Measurements from ENCODE around the gene SLC25A47. TPM values are rescaled to one million over a fixed set of nuclear protein-coding genes. Genes with fewer than 3 reads are reported as not detected.
"Not testable (repeated sequence)": the region's sequence is repeated elsewhere in the genome, so short reads cannot be mapped to it uniquely, and the experiment has no call there.

SLC25A47 gene
- polyA plus RNA-seq, 1 donor, result 0.37 TPM

DNA sequence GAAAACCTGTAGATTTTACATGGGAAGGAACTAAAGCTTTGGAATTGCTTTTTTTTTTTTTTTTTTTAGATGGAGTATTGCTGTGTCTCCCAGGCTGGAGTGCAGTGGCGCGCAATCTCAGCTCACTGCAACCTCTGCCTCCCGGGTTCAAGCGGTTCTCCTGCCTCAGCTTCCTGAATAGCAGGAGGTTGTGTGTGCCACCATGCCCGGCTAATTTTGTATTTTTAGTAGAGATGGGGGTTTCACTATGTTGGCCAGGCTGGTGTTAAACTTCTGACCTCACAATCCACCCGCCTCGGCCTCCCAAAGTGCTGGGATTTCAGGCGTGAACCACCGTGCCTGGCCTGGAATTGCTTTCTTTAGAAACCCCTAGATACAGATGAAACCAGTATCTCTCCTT, 39.7 kb upstream of the SLC25A47 start:
- not testable (repeated sequence) for H3K27me3 ChIP-seq (ENCODE audit: control insufficient read depth, insufficient read depth, low read length); H3K4me1 ChIP-seq (ENCODE audit: control insufficient read depth, insufficient read depth, low read length); H3K27ac ChIP-seq (ENCODE audit: low read length); H3K9me3 ChIP-seq (ENCODE audit: control insufficient read depth, low read depth, low read length); DNase-seq; H3K4me3 ChIP-seq (ENCODE audit: low read length)
- H3K36me3 ChIP-seq (ENCODE audit: control insufficient read depth, insufficient read depth, low read length), result peaks cover 11% of the 10 kb centered on the region
- WGBS (ENCODE audit: insufficient coverage, low lambda C conversion rate), result no CpG with 5 or more reads among the region's 9 CpGs

- no peaks in the 10 kb centered on the region for H3K27me3 ChIP-seq (ENCODE audit: control insufficient read depth, insufficient read depth, low read length)
- H3K27ac ChIP-seq (ENCODE audit: low read length), result no peak overlapping the region
- peaks cover 11% of the 10 kb centered on the region for H3K36me3 ChIP-seq (ENCODE audit: control insufficient read depth, insufficient read depth, low read length)
- H3K4me1 ChIP-seq (ENCODE audit: control insufficient read depth, insufficient read depth, low read length), result peaks cover 4% of the 10 kb centered on the region
- peak overlapping the region; percentile 66 for H3K4me3 ChIP-seq (ENCODE audit: low read length)
- no peak for DNase-seq
- WGBS (ENCODE audit: insufficient coverage, low lambda C conversion rate), result 60% methylated on average over 1 of the region's 26 CpGs
- no peaks in the 10 kb centered on the region for H3K9me3 ChIP-seq (ENCODE audit: control insufficient read depth, low read depth, low read length)
Measured at GRCh38 chr14:100283984-100284881, 38.9 kb upstream of the SLC25A47 start.

DNA sequence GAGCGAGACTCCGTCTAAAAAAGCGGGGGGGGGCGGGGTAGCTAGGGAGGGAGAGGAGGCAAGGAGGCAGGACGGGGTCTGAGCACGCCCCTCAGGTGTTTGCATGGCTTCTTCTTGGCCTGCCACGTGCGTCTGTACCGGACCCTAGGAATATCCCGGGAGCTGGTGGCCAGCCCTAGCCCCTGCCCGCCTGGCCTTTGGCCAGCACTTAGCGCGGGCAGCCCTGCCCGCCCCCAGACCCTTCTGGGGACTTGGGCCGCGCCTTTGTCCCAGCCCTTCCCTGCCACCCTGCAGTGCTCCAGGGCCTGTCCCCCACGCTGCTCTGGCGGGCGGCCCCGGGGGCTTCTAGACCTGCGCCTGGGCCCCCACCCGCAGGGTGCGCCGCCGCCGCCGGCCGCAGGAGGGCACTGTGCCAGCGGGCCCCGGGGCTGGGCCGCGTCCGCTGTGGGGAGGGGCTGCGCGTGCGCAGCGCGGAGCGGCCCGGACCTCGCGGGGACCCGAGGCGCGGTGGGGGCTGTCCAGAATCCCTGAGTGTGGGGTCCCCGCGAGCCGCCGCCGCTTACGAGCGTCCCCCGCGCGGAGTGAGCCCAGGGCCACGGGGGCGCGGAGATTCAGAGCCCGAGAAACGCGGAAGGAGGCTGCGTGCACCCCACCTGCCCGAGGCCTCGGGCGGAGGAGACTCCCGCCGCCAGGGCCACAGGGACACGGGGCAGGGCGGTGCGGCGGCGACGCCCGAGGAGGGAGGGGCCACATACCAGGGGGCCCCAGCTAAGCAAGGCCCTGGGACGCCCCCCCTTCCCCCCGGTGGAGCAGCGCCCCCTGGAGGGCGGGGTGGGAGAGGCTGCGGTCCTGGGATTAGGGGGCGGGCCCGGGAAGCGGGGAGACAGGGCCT, 37.9 kb upstream of the SLC25A47 start:
- Histone ChIP-seq H3K9me3 (ENCODE audit: control insufficient read depth, low read depth, low read length) (no peaks in the 10 kb centered on the region), H3K27ac (ENCODE audit: low read length) (peak overlapping the region; percentile 54), H3K4me1 (ENCODE audit: control insufficient read depth, insufficient read depth, low read length) (peaks cover 9% of the 10 kb centered on the region), H3K36me3 (ENCODE audit: control insufficient read depth, insufficient read depth, low read length) (peaks cover 11% of the 10 kb centered on the region), H3K27me3 (ENCODE audit: control insufficient read depth, insufficient read depth, low read length) (no peaks in the 10 kb centered on the region), H3K4me3 (ENCODE audit: low read length) (peak overlapping the region; percentile 66)
- no CpG with 5 or more reads among the region's 82 CpGs for WGBS (ENCODE audit: insufficient coverage, low lambda C conversion rate)
- DNase-seq, result peak; percentile 73 to 88

GRCh38 chr14:100285913-100286400, 37.2 kb upstream of the SLC25A47 start:
- H3K4me1 ChIP-seq (ENCODE audit: control insufficient read depth, insufficient read depth, low read length), result peaks cover 16% of the 10 kb centered on the region
- H3K27ac ChIP-seq (ENCODE audit: low read length), result no peak overlapping the region
- DNase-seq, result no peak
- peak overlapping the region; percentile 63 for H3K4me3 ChIP-seq (ENCODE audit: low read length)
- H3K27me3 ChIP-seq (ENCODE audit: control insufficient read depth, insufficient read depth, low read length), result no peaks in the 10 kb centered on the region
- whole genome bisulfite sequencing (ENCODE audit: insufficient coverage, low lambda C conversion rate), result no CpG with 5 or more reads among the region's 13 CpGs
- H3K9me3 ChIP-seq (ENCODE audit: control insufficient read depth, low read depth, low read length), result no peaks in the 10 kb centered on the region
- peaks cover 11% of the 10 kb centered on the region for H3K36me3 ChIP-seq (ENCODE audit: control insufficient read depth, insufficient read depth, low read length)

DNA sequence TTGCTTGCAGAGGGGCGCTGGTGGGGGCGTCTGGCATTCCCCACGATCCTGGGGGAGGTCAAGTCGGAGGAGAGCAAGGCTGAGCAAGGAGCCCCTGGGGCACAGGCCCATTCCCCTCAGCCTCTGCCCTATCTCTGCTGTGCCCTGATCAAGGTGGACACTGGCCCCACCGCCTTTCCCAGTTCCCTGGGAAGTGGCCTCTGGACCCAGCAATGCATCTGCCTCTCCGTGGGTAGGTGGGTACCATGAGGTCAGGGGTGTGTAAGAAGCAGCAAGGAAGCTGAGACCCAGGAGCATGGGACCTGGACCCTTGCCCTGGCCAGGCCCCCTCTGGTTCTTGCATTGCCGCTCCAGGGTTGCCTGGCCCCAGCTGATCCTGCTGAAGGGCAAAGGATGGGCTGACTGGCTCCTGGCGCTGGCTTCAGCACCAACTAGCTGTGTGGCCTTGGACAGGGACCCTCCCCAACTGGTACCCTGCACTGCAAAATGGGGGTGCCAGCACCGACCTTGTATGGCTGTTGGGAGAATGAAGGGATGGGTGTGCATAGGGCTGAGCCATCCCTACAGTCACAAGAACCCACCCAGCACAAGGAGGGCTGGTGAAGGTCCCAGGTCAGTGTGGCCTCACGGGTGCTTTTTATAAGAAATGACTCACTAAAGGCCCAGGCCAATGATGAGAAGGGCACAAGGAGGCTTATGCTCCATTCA, 36.5 kb upstream of the SLC25A47 start:
- Histone ChIP-seq H3K4me1 (ENCODE audit: control insufficient read depth, insufficient read depth, low read length) (peaks cover 20% of the 10 kb centered on the region), H3K4me3 (ENCODE audit: low read length) (no peak overlapping the region), H3K27ac (ENCODE audit: low read length) (no peak overlapping the region), H3K36me3 (ENCODE audit: control insufficient read depth, insufficient read depth, low read length) (peaks cover 10% of the 10 kb centered on the region), H3K27me3 (ENCODE audit: control insufficient read depth, insufficient read depth, low read length) (no peaks in the 10 kb centered on the region), H3K9me3 (ENCODE audit: control insufficient read depth, low read depth, low read length) (no peaks in the 10 kb centered on the region)
- DNase-seq, result no peak
- WGBS (ENCODE audit: insufficient coverage, low lambda C conversion rate), result no CpG with 5 or more reads among the region's 10 CpGs

- no peak overlapping the region for H3K4me3 ChIP-seq (ENCODE audit: low read length)
- peaks cover 7% of the 10 kb centered on the region for H3K36me3 ChIP-seq (ENCODE audit: control insufficient read depth, insufficient read depth, low read length)
- no peak overlapping the region for H3K27ac ChIP-seq (ENCODE audit: low read length)
- no peaks in the 10 kb centered on the region for H3K9me3 ChIP-seq (ENCODE audit: control insufficient read depth, low read depth, low read length)
- 0% methylated on average over 1 of the region's 12 CpGs for WGBS (ENCODE audit: insufficient coverage, low lambda C conversion rate)
- H3K4me1 ChIP-seq (ENCODE audit: control insufficient read depth, insufficient read depth, low read length), result peaks cover 20% of the 10 kb centered on the region
- DNase-seq, result no peak
- no peaks in the 10 kb centered on the region for H3K27me3 ChIP-seq (ENCODE audit: control insufficient read depth, insufficient read depth, low read length)
Measured at GRCh38 chr14:100287202-100287997, 35.7 kb upstream of the SLC25A47 start.

DNA sequence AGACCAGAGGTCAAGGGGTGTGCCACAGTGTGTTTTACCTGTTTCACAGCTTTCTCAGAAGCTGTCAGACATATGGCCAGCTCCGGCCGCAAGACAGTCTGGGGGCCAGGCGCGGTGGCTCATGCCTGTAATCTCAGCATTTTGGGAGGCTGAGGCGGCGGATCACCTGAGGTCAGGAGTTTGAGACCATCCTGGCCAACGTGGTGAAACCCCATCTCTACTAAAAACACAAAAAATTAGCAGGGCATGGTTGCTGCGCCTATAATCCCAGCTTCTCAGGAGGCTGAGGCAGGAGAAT, 35.2 kb upstream of the SLC25A47 start:
- H3K4me3 ChIP-seq (ENCODE audit: low read length); H3K27me3 ChIP-seq (ENCODE audit: control insufficient read depth, insufficient read depth, low read length); H3K9me3 ChIP-seq (ENCODE audit: control insufficient read depth, low read depth, low read length); H3K36me3 ChIP-seq (ENCODE audit: control insufficient read depth, insufficient read depth, low read length); H3K27ac ChIP-seq (ENCODE audit: low read length); DNase-seq: not testable (repeated sequence)
- no CpG with 5 or more reads among the region's 8 CpGs for WGBS (ENCODE audit: insufficient coverage, low lambda C conversion rate)
- peaks cover 20% of the 10 kb centered on the region for H3K4me1 ChIP-seq (ENCODE audit: control insufficient read depth, insufficient read depth, low read length)

GRCh38 chr14:100288382-100289185, 34.6 kb upstream of the SLC25A47 start:
- peaks cover 2% of the 10 kb centered on the region for H3K9me3 ChIP-seq (ENCODE audit: control insufficient read depth, low read depth, low read length)
- no CpG with 5 or more reads among the region's 12 CpGs for WGBS (ENCODE audit: insufficient coverage, low lambda C conversion rate)
- H3K4me3 ChIP-seq (ENCODE audit: low read length), result no peak overlapping the region
- DNase-seq, result no peak
- H3K27me3 ChIP-seq (ENCODE audit: control insufficient read depth, insufficient read depth, low read length), result no peaks in the 10 kb centered on the region
- H3K4me1 ChIP-seq (ENCODE audit: control insufficient read depth, insufficient read depth, low read length), result peaks cover 20% of the 10 kb centered on the region
- peaks cover 7% of the 10 kb centered on the region for H3K36me3 ChIP-seq (ENCODE audit: control insufficient read depth, insufficient read depth, low read length)
- no peak overlapping the region for H3K27ac ChIP-seq (ENCODE audit: low read length)

- Histone ChIP-seq H3K4me3 (ENCODE audit: low read length) (no peak overlapping the region), H3K4me1 (ENCODE audit: control insufficient read depth, insufficient read depth, low read length) (peaks cover 16% of the 10 kb centered on the region), H3K9me3 (ENCODE audit: control insufficient read depth, low read depth, low read length) (peaks cover 2% of the 10 kb centered on the region), H3K27ac (ENCODE audit: low read length) (no peak overlapping the region), H3K36me3 (ENCODE audit: control insufficient read depth, insufficient read depth, low read length) (peaks cover 7% of the 10 kb centered on the region), H3K27me3 (ENCODE audit: control insufficient read depth, insufficient read depth, low read length) (no peaks in the 10 kb centered on the region)
- WGBS (ENCODE audit: insufficient coverage, low lambda C conversion rate), result no CpG with 5 or more reads among the region's 9 CpGs
- DNase-seq, result no peak
Measured at GRCh38 chr14:100289916-100290606, 33.1 kb upstream of the SLC25A47 start.

Data from large intestine (tissue), 3 donors.